ENCODE measurements around the gene PANK3. TPM values are rescaled to one million over a fixed set of nuclear protein-coding genes. Genes with fewer than 3 reads are reported as not detected.

The PANK3 gene
- total RNA-seq, 1 experiment from 2014 or later, result 82.6 TPM

DNA sequence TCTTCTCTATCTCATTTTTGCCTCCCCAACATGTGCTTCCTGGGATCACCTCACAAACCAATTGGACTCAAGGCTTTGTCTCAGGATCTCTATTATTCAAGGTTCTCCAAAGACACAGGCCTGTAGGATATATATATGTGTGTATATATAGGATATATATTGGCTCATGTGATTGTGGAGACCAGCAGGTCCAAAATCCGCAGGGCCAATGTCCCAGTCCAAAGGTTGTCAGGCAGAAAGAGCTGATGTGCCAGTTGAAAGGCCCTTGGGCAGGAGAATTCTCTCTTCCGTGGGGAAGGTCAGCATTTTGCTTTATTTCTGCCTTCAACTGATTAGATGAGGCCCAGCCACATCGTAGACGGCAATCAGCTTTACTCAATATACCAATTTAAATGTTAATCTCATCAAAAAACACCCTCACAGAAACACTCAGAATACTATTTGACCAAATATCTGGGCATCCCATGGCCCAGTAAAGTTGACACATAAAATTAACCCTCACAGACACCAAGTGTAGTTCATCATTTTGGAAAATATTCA is 51.3 kb downstream of the PANK3 start:
- no peak overlapping the region for H2BK20ac ChIP-seq (ENCODE audit: low read depth, low read length, poor library complexity, severe bottlenecking)
- no peak overlapping the region for H3K4ac ChIP-seq (ENCODE audit: low read depth, low read length)
- H3K9me3 ChIP-seq (ENCODE audit: control insufficient read depth, low read depth, low read length), result no peaks in the 10 kb centered on the region
- Mint-ChIP-seq H3K9me3 (peaks cover 3 to 8% of the 10 kb centered on the region in 2 experiments; a peak in 2 of 5 replicates), H3K4me3 (no peak overlapping the region), H3K27me3 (ENCODE audit: low read depth) (peaks cover 34% of the 10 kb centered on the region), H3K27ac (no peak overlapping the region), H3K36me3 (ENCODE audit: insufficient read depth in 1 of 3, low read depth in 3 of 3) (peaks cover 0 to 7% (median 2%) of the 10 kb centered on the region in 3 experiments; a peak in 3 of 7 replicates), H3K4me1 (peaks cover 17 to 28% of the 10 kb centered on the region in 2 experiments)
- peaks cover 5% of the 10 kb centered on the region for H3K4me1 ChIP-seq (ENCODE audit: insufficient read depth, low read length)
- H2BK15ac ChIP-seq (ENCODE audit: low read depth, low read length), result no peak overlapping the region
- H2AFZ ChIP-seq (ENCODE audit: low read length), result no peak overlapping the region
- no peaks in the 10 kb centered on the region for H4K20me1 ChIP-seq (ENCODE audit: control insufficient read depth, insufficient read depth, insufficient read length)
- H4K91ac ChIP-seq (ENCODE audit: insufficient read length, low read depth, low read length), result no peak overlapping the region
- H3K79me1 ChIP-seq (ENCODE audit: insufficient read depth, low read depth, low read length, poor library complexity, severe bottlenecking), result no peaks in the 10 kb centered on the region
- H2BK120ac ChIP-seq (ENCODE audit: low read depth, low read length, poor library complexity, severe bottlenecking), result no peak overlapping the region
- H3K27ac ChIP-seq (ENCODE audit: insufficient read length, low read depth, low read length), result no peak overlapping the region
- no peak overlapping the region for H3K56ac ChIP-seq (ENCODE audit: insufficient read length, low read depth, low read length)
- no peak overlapping the region for H3K9ac ChIP-seq (ENCODE audit: extremely low read depth, insufficient read length, low read length)
- no peak overlapping the region for H3K14ac ChIP-seq (ENCODE audit: insufficient read depth, low read length)
- no peak overlapping the region for H3T11ph ChIP-seq (ENCODE audit: low read length)
- H2BK12ac ChIP-seq (ENCODE audit: insufficient read length, low read depth, low read length), result no peak overlapping the region
- no peak overlapping the region for H2AK5ac ChIP-seq (ENCODE audit: insufficient read length, low read length)
- no peak overlapping the region for H3K23ac ChIP-seq (ENCODE audit: insufficient read length, low read depth, low read length)
- no peak overlapping the region for H4K8ac ChIP-seq (replicated peaks; ENCODE audit: insufficient read length, low read depth, low read length)
- no peak overlapping the region for H3K18ac ChIP-seq (ENCODE audit: insufficient read length, low read depth, low read length)
- H4K5ac ChIP-seq (ENCODE audit: insufficient read length, low read depth, low read length), result no peak overlapping the region
- no CpG with 5 or more reads among the region's 4 CpGs for WGBS (ENCODE audit: extremely low coverage, insufficient read length, low lambda C conversion rate)
- no peak for TF ChIP-seq CTCF (conservative IDR thresholded peaks at IDR 0.05)
- no peak overlapping the region for H2BK5ac ChIP-seq (ENCODE audit: insufficient read length, low read length)
- no peaks in the 10 kb centered on the region for H3K79me2 ChIP-seq (ENCODE audit: insufficient read depth, low read length)
- peaks cover 4% of the 10 kb centered on the region for H3K23me2 ChIP-seq (ENCODE audit: insufficient read length, low read depth, low read length, poor library complexity, severe bottlenecking)
- H3K4me2 ChIP-seq (ENCODE audit: insufficient read depth, insufficient read length, low read length), result no peak overlapping the region
- DNase-seq, result no peak
- peaks cover 7% of the 10 kb centered on the region; the same call in 1 of the 2 replicates for H3K27me3 ChIP-seq (ENCODE audit: insufficient read depth, low read length)
